ENCODE measurements around the gene MAB21L4. TPM values are rescaled to one million over a fixed set of nuclear protein-coding genes. Genes with fewer than 3 reads are reported as not detected.

The MAB21L4 gene
- total and polyA plus RNA-seq, 12 donors = 0.10 to 0.32 TPM; not detected in 10

DNA sequence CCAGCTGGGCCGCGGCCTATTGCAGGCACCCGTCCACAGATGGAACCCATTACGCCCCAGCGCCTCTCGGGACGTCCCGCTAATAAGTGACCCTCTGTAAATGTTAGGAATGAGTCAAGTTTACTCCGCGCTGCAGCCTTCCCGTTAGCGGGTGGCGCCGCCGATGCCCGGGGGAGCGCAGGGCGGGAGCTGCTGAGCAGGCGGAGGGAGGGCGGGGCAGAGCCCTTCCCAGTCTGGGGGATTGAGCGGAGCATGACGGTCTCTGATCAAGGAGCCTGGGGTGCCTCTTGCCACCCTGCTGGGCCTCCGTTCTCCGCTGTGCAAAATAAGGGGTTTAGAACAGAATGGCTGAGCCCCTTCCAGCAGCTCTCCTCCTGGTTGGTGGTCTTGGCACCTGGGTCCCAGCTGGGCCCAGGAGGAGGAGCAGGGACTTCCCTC is 20.6 kb upstream of the MAB21L4 start:
- Histone ChIP-seq H3K36me3 (replicated peaks in 1 of 2) (no peaks in the 10 kb centered on the region), H3K9me3 (replicated peaks in 1 of 3) (no peaks in the 10 kb centered on the region), H3K4me1 (replicated peaks in 1 of 2) (peaks cover 9 to 14% of the 10 kb centered on the region in 2 donors), H3K27me3 (no peaks in the 10 kb centered on the region), H3K27ac (no peak overlapping the region), H3K4me3 (no peak overlapping the region)
- WGBS, 4 donors = 34 to 58% (median 57%) methylated on average over 10 to 24 of the region's 24 CpGs; no CpG with 5 or more reads in 1 of the 4 donors
- intact Hi-C loops (cut with DNase I) = no loop called here
- DNase-seq = peak in 4 of 7 donors; percentile 14 to 47 (median 24)
- TF ChIP-seq, protein P1, sequence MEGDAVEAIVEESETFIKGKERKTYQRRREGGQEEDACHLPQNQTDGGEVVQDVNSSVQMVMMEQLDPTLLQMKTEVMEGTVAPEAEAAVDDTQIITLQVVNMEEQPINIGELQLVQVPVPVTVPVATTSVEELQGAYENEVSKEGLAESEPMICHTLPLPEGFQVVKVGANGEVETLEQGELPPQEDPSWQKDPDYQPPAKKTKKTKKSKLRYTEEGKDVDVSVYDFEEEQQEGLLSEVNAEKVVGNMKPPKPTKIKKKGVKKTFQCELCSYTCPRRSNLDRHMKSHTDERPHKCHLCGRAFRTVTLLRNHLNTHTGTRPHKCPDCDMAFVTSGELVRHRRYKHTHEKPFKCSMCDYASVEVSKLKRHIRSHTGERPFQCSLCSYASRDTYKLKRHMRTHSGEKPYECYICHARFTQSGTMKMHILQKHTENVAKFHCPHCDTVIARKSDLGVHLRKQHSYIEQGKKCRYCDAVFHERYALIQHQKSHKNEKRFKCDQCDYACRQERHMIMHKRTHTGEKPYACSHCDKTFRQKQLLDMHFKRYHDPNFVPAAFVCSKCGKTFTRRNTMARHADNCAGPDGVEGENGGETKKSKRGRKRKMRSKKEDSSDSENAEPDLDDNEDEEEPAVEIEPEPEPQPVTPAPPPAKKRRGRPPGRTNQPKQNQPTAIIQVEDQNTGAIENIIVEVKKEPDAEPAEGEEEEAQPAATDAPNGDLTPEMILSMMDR (IDR thresholded peaks at IDR 0.05) = no peak
- no peak for TF ChIP-seq POLR2A (IDR thresholded peaks at IDR 0.05)

DNA sequence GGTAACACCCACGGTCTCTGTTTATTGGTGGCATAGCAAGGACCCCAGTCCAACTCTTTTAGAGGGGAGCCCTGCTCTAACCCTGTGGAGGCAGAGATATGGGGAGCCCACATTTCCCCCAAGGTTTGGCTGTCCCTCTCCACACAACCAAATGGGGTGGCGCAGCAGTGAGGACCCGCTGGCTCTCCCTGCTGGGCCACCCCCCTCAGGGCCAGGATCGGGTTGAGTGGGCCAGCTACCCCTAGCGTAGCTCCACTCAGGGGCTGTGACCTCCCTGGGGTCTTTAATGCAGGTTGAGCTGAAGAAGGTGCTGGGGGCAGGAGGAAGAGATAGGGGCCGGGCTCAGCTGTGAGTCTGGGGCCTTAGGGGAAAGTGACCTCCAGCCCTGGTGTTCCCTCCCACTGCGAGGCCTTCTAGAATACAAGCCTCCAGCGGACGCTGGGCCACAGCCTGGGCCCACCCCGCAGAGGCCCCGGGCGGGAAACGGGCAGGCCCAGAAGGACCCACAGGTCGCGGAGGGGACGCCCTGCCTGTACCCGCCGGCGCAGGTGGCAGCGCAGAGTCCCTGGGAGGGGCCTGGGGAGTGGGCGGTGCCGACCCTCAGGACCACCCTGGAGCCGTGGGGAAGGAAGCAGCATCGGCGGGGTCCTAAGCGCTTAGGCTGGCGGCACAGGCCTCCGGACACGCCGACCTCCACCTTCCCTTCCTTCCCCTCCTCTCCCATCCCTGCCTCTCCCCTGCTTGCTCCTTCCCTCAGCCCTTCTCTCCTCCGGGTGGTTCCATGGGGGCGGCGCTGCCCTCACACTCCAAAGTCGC is 19.8 kb upstream of the MAB21L4 start:
- Histone ChIP-seq H3K4me3 (no peak overlapping the region), H3K27ac (no peak overlapping the region), H3K4me1 (replicated peaks in 1 of 2) (peaks cover 9 to 14% of the 10 kb centered on the region in 2 donors), H3K9me3 (replicated peaks in 1 of 3) (no peaks in the 10 kb centered on the region), H3K36me3 (replicated peaks in 1 of 2) (no peaks in the 10 kb centered on the region), H3K27me3 (no peaks in the 10 kb centered on the region)
- WGBS, 4 donors = 54 to 63% (median 55%) methylated on average over 18 to 34 of the region's 34 CpGs
- intact Hi-C loops (cut with DNase I) = no loop called here
- peak in 1 of 7 donors; percentile 10 for DNase-seq
- TF ChIP-seq, protein P1 (IDR thresholded peaks at IDR 0.05) = no peak
- TF ChIP-seq POLR2A (IDR thresholded peaks at IDR 0.05) = no peak

DNA sequence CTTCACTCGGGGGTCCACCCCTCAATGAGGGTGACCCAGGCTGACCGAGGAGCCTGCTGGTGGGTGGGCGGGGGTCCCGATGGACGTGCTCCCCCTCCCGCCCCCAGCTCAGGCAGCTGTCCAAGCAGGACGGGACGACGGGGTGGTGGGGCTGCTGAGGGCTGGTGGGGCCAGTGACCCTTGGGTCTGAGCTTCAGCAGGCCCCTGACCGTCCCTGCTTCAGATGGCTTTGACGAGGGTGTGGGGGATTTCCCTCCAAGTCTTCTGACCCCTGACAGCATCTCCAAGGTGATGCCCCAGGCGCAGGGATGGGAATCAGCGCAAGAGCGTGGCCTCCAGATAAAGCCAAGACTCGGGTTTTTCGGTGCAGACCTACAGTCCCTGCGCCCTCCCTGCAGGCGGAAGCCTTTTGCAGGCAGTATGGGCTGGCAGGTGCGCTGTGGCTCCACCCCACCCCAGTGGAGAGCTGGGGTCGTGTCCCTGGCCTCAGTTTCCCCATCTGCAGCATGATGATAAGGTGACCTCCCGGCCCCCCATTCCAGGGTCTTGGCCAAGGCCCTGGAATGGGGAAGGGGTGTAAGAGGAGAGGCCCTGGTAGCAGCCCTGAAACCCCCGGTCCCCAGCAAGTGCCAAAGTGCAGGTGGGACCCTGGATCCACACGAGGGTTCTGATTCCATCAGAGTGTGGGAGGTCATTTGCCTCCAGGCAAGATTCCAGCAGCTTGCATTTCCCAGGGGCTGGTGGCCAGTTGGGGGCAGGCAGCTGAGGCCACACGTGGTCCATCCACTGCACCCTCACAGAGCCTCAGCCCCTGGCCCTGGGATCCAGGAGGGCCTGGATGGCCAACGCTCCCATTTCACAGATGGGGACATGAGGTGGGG is 18.9 kb upstream of the MAB21L4 start:
- Histone ChIP-seq H3K36me3 (replicated peaks in 1 of 2) (no peaks in the 10 kb centered on the region), H3K27ac (no peak overlapping the region), H3K9me3 (replicated peaks in 1 of 3) (no peaks in the 10 kb centered on the region), H3K4me1 (replicated peaks in 1 of 2) (peaks cover 9 to 14% of the 10 kb centered on the region in 2 donors), H3K4me3 (no peak overlapping the region), H3K27me3 (no peaks in the 10 kb centered on the region)
- intact Hi-C loops (cut with DNase I) = no loop called here
- WGBS, 4 donors = 33 to 58% (median 49%) methylated on average over 3 to 25 of the region's 25 CpGs
- no peak for TF ChIP-seq POLR2A (IDR thresholded peaks at IDR 0.05)
- TF ChIP-seq, protein P1 (IDR thresholded peaks at IDR 0.05) = peak in 1 of 6 experiments; percentile 27
- DNase-seq = no peak
